Trophoblast cell (in vitro differentiated cells and primary cell): ENCODE measurements around the gene ERICH3.

ENCODE experiments used
- DNase-seq, 2 donors: peaks; one replicate each; pipeline ENCODE4 v3.0.0-alpha.2; 2016
- H2AFZ ChIP-seq: 2 replicates; pipeline ENCODE4 v1.6.1; 2013; ENCODE audit warnings: low read length, moderate library complexity, mild to moderate bottlenecking; ENCODE audit not compliant: insufficient read depth, poor library complexity
- H2AK5ac ChIP-seq: 2 replicates; pipeline ENCODE4 v1.6.1; 2013; ENCODE audit warnings: mild to moderate bottlenecking, low read length
- H2BK120ac ChIP-seq: 2 replicates; pipeline ENCODE4 v1.6.1; 2013; ENCODE audit warnings: low read length, mild to moderate bottlenecking, moderate library complexity; ENCODE audit not compliant: insufficient read depth, poor library complexity
- H2BK12ac ChIP-seq: 2 replicates; pipeline ENCODE4 v1.6.1; 2013; ENCODE audit warnings: mild to moderate bottlenecking, low read length, moderate library complexity
- H2BK5ac ChIP-seq: 2 replicates; pipeline ENCODE4 v1.6.1; 2013; ENCODE audit warnings: low read length, low read depth, moderate library complexity, mild to moderate bottlenecking; ENCODE audit not compliant: poor library complexity
- H3K14ac ChIP-seq: 2 replicates; pipeline ENCODE4 v1.6.1; 2013; ENCODE audit warnings: mild to moderate bottlenecking, low read length
- H3K18ac ChIP-seq: 2 replicates; pipeline ENCODE4 v1.6.1; 2013; ENCODE audit warnings: mild to moderate bottlenecking, low read length
- H3K23ac ChIP-seq: 2 replicates; pipeline ENCODE4 v1.6.1; 2013; ENCODE audit warnings: low read length
- H3K27ac ChIP-seq: 2 replicates; pipeline ENCODE4 v1.5.1; 2013; ENCODE audit warnings: low read depth, mild to moderate bottlenecking, inconsistent platforms, low read length, moderate library complexity
- H3K27me3 ChIP-seq: 2 replicates; pipeline ENCODE4 v1.6.1; 2013; ENCODE audit warnings: inconsistent platforms, mild to moderate bottlenecking, low read length, moderate library complexity; ENCODE audit not compliant: insufficient read depth
- H3K36me3 ChIP-seq, 2 experiments: 1 replicate in 1 of 2; 2 replicates in 1 of 2; pipeline ENCODE4 v1.6.1; 2013; ENCODE audit warnings: low read length in 2 of 2, mild to moderate bottlenecking in 2 of 2, moderate library complexity in 1 of 2; ENCODE audit not compliant: insufficient read depth in 2 of 2, control insufficient read depth in 1 of 2
- H3K4ac ChIP-seq: 2 replicates; pipeline ENCODE4 v1.6.1; 2013; ENCODE audit warnings: low read depth, mild to moderate bottlenecking, low read length, moderate library complexity
- H3K4me1 ChIP-seq, 2 experiments: 1 replicate in 1 of 2; 2 replicates in 1 of 2; pipeline ENCODE4 v1.6.1; 2013; ENCODE audit warnings: low read length in 2 of 2, mild to moderate bottlenecking in 2 of 2, moderate library complexity in 1 of 2; ENCODE audit not compliant: insufficient read depth in 2 of 2, control insufficient read depth in 1 of 2
- H3K4me2 ChIP-seq: 2 replicates; pipeline ENCODE4 v1.6.1; 2013; ENCODE audit warnings: inconsistent platforms, mild to moderate bottlenecking, low read length, moderate library complexity
- H3K4me3 ChIP-seq: 2 replicates; pipeline ENCODE4 v1.5.1; 2013; ENCODE audit warnings: mild to moderate bottlenecking, low read depth, low read length, inconsistent platforms
- H3K79me1 ChIP-seq: one replicate; pipeline ENCODE4 v1.6.1; 2013; ENCODE audit warnings: low read length
- H3K79me2 ChIP-seq: 2 replicates; pipeline ENCODE4 v1.6.1; 2013; ENCODE audit warnings: low read length, mild to moderate bottlenecking; ENCODE audit not compliant: control insufficient read depth, insufficient read depth, poor library complexity
- H3K9ac ChIP-seq: 2 replicates; pipeline ENCODE4 v1.6.1; 2013; ENCODE audit warnings: mild to moderate bottlenecking, low read length
- H3K9me3 ChIP-seq: 2 replicates; pipeline ENCODE4 v1.6.1; 2013; ENCODE audit warnings: low read depth, mild to moderate bottlenecking, control low read depth, inconsistent platforms, low read length; ENCODE audit not compliant: insufficient read depth
- H4K12ac ChIP-seq: 2 replicates; pipeline ENCODE4 v1.6.1; 2013; ENCODE audit warnings: low read depth, mild to moderate bottlenecking, low read length, moderate library complexity
- H4K8ac ChIP-seq: 2 replicates; pipeline ENCODE4 v1.6.1; 2013; ENCODE audit warnings: low read depth, mild to moderate bottlenecking, low read length, moderate library complexity
- H4K91ac ChIP-seq: one replicate; pipeline ENCODE4 v1.6.1; 2013; ENCODE audit warnings: low read depth, mild to moderate bottlenecking, low read length, moderate library complexity
- WGBS: extraction: QIAGEN DNeasy Blood & Tissue Kit; methylation state at CpG from one replicate; pipeline ENCODE4 v1.1.7; 2013; ENCODE audit warnings: missing lambda C conversion rate; ENCODE audit not compliant: insufficient read length, insufficient coverage; ENCODE audit errors: extremely low coverage; 5-methylcytosine and 5-hydroxymethylcytosine counted together

The ERICH3 gene

DNA sequence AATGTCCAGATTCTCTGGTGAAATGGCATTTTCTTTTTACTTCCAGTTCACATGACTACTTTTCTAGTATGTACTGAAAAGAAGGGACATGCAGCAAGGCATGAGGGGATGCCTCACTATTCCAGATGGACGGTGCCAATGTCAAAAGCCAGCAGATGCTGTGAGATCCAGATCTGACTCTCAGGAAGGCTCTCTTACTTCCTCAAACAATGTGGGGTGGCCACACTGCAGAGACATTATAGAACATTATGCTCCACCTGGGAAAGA is 41.6 kb upstream of the ERICH3 start:
- no peak overlapping the region for H3K27ac ChIP-seq
- peaks cover 2 to 15% of the 10 kb centered on the region in 2 experiments for H3K36me3 ChIP-seq
- H3K4me3 ChIP-seq: no peak overlapping the region
- H2BK120ac ChIP-seq: no peak overlapping the region
- no peak overlapping the region for H3K4ac ChIP-seq
- H2AFZ ChIP-seq: no peak overlapping the region
- no peak overlapping the region for H4K91ac ChIP-seq
- H3K79me2 ChIP-seq: no peaks in the 10 kb centered on the region
- no peak overlapping the region for H2BK5ac ChIP-seq
- DNase-seq: no peak
- H2AK5ac ChIP-seq: no peak overlapping the region
- no CpG with 5 or more reads among the region's 1 CpG for WGBS
- no peaks in the 10 kb centered on the region for H3K79me1 ChIP-seq
- no peaks in the 10 kb centered on the region for H3K9me3 ChIP-seq
- H3K9ac ChIP-seq: no peak overlapping the region
- H4K12ac ChIP-seq: no peak overlapping the region
- H2BK12ac ChIP-seq: no peak overlapping the region
- no peak overlapping the region for H3K14ac ChIP-seq
- no peaks in the 10 kb centered on the region for H3K27me3 ChIP-seq
- H3K4me1 ChIP-seq: peaks cover 2 to 4% of the 10 kb centered on the region in 2 experiments
- H3K4me2 ChIP-seq: no peak overlapping the region
- no peak overlapping the region for H3K18ac ChIP-seq
- H3K23ac ChIP-seq: no peak overlapping the region
- no peak overlapping the region for H4K8ac ChIP-seq

DNA sequence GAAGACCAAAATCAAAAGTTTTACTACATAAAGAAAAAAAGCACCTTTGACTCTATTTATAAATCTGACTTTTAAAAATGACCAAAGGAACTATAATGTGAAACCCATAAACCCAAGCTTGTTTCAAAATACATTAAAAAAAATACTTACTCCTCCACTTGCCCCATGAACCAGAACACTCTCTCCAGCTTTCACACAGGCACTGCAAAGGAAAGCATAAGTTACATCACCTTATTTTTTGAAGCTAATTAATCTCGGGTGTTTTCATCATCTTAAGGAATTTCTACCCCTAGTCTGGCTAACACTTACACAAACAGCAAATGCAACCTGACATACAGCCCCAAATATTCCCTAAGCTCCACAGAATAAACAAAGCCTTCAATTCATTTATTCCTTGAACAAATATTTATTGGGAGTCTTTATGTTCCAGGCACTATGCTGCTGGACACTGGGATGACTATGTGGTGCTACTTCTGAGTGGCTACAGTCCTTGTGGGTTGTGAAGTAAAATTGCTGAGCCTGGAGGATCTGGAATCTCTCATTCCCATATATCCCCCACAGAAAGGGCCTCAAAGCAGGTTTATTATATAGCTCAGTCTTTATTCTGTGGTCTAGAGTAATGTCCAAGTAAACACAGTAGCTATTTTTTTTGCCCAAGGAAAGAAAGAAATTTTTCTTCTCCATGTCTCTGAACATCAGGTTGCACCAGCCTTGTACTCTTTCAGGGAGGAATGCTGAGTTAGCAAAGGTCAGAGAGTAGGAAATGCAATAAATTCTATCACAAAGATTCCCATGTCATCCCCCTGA is 41.0 kb upstream of the ERICH3 start:
- Histone ChIP-seq H2BK120ac (no peak overlapping the region), H3K4me2 (no peak overlapping the region), H3K79me2 (no peaks in the 10 kb centered on the region), H3K4me1 (peaks cover 2 to 4% of the 10 kb centered on the region in 2 experiments), H2BK5ac (no peak overlapping the region), H3K4me3 (no peak overlapping the region), H3K36me3 (peaks cover 2 to 14% of the 10 kb centered on the region in 2 experiments), H3K27ac (no peak overlapping the region), H3K9me3 (no peaks in the 10 kb centered on the region), H4K8ac (no peak overlapping the region), H3K4ac (no peak overlapping the region), H4K91ac (no peak overlapping the region), H3K27me3 (no peaks in the 10 kb centered on the region), H2AK5ac (no peak overlapping the region), H3K9ac (no peak overlapping the region), H3K18ac (no peak overlapping the region), H4K12ac (no peak overlapping the region), H2AFZ (no peak overlapping the region), H3K14ac (no peak overlapping the region), H3K23ac (no peak overlapping the region), H2BK12ac (no peak overlapping the region), H3K79me1 (no peaks in the 10 kb centered on the region)
- no CpG with 5 or more reads among the region's 1 CpG for WGBS
- DNase-seq: no peak

- H3K27me3 ChIP-seq: no peaks in the 10 kb centered on the region
- no CpG with 5 or more reads among the region's 3 CpGs for WGBS
- H3K9ac ChIP-seq: no peak overlapping the region
- no peak overlapping the region for H4K8ac ChIP-seq
- no peaks in the 10 kb centered on the region for H3K79me2 ChIP-seq
- H2BK120ac ChIP-seq: no peak overlapping the region
- H3K27ac ChIP-seq: no peak overlapping the region
- no peak overlapping the region for H3K4ac ChIP-seq
- H2AK5ac ChIP-seq: no peak overlapping the region
- H3K4me2 ChIP-seq: no peak overlapping the region
- no peaks in the 10 kb centered on the region for H3K79me1 ChIP-seq
- H4K12ac ChIP-seq: no peak overlapping the region
- no peak overlapping the region for H2BK12ac ChIP-seq
- H4K91ac ChIP-seq: no peak overlapping the region
- H3K36me3 ChIP-seq: peaks cover 2 to 11% of the 10 kb centered on the region in 2 experiments
- H3K23ac ChIP-seq: no peak overlapping the region
- H3K14ac ChIP-seq: no peak overlapping the region
- H3K4me1 ChIP-seq: peaks cover 2 to 4% of the 10 kb centered on the region in 2 experiments
- H3K18ac ChIP-seq: no peak overlapping the region
- DNase-seq: no peak
- H3K4me3 ChIP-seq: no peak overlapping the region
- no peak overlapping the region for H2AFZ ChIP-seq
- no peaks in the 10 kb centered on the region for H3K9me3 ChIP-seq
- no peak overlapping the region for H2BK5ac ChIP-seq
Observed at GRCh38 chr1:74713849-74714248, 40.3 kb upstream of the ERICH3 start.

GRCh38 chr1:74712881-74713280 is 39.3 kb upstream of the ERICH3 start:
- H3K79me1 ChIP-seq: no peaks in the 10 kb centered on the region
- no peak overlapping the region for H3K27ac ChIP-seq
- H4K8ac ChIP-seq: no peak overlapping the region
- no peak overlapping the region for H3K4me2 ChIP-seq
- no peak overlapping the region for H2BK5ac ChIP-seq
- H2AFZ ChIP-seq: no peak overlapping the region
- no peak overlapping the region for H4K91ac ChIP-seq
- no peaks in the 10 kb centered on the region for H3K9me3 ChIP-seq
- peaks cover 2 to 4% of the 10 kb centered on the region in 2 experiments for H3K4me1 ChIP-seq
- DNase-seq: no peak
- H4K12ac ChIP-seq: no peak overlapping the region
- no peak overlapping the region for H3K4me3 ChIP-seq
- H3K18ac ChIP-seq: no peak overlapping the region
- peaks cover 2 to 11% of the 10 kb centered on the region in 2 experiments for H3K36me3 ChIP-seq
- no peak overlapping the region for H2AK5ac ChIP-seq
- H3K23ac ChIP-seq: no peak overlapping the region
- WGBS: no CpG with 5 or more reads among the region's 1 CpG
- H3K9ac ChIP-seq: no peak overlapping the region
- no peak overlapping the region for H2BK120ac ChIP-seq
- H3K4ac ChIP-seq: no peak overlapping the region
- H3K14ac ChIP-seq: no peak overlapping the region
- no peaks in the 10 kb centered on the region for H3K27me3 ChIP-seq
- no peaks in the 10 kb centered on the region for H3K79me2 ChIP-seq
- H2BK12ac ChIP-seq: no peak overlapping the region
